HG03108 (cell line): Measurements from ENCODE around the gene PPP1R12B.
"Not testable (repeated sequence)": the region's sequence is repeated elsewhere in the genome, so short reads cannot be mapped to it uniquely, and the experiment has no call there.

Experiments
- ATAC-seq: cut with Tn5 transposase; IDR thresholded peaks from one replicate; pipeline ENCODE4 v1.9.1; 2021; ENCODE audit warnings: moderate library complexity; ENCODE audit not compliant: unreplicated experiment

The PPP1R12B gene

DNA sequence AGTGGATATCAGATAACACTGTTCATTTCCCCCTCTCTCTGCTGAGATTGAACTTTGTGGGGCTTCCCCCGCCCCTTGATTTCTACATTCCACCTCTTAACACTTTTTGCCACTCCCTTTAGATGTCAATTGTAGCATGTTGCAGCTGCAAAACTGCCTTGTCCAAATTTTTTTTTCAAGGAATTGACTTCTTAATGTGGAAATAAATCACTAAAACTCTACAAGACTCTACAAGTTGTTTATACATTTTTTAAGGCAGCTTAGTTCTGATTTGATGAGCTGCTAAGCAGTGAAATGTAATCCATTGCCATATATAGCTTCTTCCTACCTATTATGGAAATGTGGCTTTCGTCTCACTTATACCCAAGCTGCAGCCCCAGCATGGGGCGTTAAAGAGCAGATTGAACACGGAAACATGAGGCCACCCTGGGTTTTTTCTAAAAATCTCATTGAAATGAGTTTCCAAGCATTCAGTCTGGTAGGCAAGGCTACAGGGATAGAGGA lies 229.6 kb downstream of the PPP1R12B start:
- no peak for ATAC-seq

DNA sequence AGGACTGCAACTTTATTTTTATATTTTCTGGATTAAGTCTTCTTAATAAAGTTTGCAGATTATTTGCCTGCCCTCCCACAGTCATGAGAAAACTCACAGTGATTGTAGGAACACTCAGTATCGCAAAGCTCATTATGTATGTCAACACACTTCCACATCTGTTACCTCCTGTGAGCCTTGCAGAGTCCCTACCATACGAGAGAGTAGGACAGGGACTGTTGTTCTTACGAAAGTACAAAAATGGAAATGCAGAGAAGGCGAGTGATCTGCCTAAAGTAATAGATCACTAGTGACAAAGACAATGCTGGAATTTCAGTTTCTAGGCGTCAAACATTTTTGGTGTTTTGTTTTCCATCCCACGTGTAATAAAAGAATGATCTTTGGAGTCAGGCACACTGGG lies 230.1 kb downstream of the PPP1R12B start:
- ATAC-seq = no peak

DNA sequence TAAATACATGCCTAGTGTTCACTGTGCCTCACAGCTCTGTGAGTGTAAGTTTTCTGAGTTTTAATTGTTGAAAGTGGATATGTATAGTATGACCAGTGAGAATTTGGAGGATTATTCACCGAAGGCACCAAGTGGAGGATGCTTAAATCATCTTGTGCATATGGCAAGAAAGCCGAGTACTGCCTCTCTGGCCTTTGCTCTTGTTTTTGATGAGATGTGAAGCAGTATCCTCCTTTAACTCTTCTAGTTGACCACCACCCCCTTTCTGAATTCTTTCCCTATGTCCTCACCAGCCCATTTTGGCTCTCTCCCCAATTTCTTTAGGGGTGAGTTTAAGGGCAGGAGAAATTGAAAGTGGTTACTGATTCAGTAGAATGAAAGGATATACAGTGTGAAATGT lies 231.3 kb downstream of the PPP1R12B start:
- ATAC-seq = no peak

DNA sequence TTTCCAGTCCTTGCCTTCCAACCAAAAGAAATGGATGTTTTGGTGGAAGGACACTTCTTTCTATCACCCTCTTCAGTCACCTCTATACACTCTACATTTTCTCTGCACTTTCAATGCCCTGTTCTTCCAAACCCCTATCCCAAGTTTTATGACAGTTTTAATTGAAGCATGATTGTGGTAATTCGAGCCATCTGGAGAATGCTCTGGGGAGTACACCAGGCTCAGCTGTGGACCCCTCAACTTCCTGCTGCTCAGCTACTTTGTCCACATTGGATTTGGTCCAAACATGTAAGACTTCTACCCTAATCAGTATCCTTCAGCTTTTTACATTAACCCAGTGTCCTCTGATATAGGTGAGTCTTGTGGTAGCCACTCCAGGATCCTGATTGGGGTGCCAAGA lies 232.1 kb downstream of the PPP1R12B start:
- ATAC-seq = no peak

DNA sequence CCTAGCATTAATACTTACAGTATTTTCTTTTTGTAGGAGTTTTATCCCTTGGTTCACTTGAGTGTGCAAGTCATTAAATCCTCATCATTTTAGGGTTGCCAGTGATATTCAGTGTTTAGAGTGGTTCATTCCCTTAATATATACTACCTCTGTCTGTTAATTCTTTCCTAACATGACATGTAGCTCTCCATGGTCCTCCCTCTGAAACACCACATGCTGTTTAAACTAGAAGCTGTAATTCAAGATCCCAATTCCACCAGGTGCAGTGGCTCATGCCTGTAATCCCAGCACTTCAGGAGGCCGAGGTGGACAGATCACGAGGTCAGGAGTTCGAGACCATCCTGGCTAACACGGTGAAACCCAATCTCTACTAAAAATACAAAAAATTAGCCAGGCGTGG lies 233.9 kb downstream of the PPP1R12B start:
- not testable (repeated sequence) for ATAC-seq

DNA sequence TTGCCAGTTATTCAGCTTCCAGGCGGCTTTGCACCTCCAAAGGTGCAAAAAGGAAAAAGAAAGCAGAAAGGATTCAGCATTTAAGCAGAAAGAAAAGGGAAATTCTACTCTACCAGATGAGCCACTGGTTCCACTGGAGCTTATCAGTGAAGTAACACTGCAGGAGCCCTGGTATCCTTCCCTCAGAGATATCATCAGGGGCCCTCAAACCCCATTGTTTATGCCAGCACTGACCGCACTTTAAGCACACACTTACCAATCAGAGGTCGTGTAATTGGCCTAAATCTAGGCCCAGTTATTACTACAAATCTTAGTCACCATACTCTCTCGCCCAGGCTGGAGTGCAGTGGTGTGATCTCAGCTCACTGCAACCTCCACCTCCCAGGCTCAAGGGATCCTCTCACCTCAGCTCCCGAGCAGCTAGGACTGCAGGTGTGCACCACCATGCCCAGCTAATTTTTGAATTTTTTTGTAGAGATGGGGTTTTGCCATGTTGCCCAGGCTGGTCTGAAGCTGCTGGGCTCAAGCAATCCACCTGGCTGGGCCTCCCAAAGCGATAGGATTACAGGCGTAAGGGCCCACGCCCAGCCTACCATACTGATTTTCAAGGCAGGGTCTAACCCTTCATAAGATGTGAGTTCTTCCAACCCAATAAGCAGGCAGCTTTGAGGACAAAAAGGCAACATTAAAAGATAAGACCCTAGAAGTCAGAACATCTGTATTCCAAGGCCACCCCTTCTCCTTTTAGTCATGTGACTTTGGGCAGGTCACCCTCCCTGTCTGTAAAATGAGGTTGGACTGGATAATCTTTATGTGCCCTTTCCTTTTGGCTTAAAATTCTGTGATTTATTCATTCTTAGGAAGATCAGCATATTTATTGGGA lies 236.4 kb downstream of the PPP1R12B start:
- ATAC-seq = no peak

DNA sequence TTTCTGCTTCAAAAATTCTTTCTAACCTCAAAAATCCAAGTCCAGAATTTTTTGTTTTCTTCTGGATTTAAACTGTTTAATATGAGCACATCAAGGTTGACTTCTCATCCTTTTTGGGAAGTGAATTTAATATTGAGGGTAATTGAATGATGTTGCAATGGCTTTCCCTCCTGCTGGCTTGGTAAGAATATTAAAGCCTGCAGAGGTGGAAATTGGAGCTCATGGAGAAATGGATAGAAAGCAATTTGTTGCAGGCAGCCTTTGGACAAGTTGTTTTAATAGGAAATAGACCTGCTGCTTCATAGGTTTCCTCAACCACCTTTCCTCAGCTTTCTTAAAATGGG lies 237.1 kb downstream of the PPP1R12B start:
- no peak for ATAC-seq

DNA sequence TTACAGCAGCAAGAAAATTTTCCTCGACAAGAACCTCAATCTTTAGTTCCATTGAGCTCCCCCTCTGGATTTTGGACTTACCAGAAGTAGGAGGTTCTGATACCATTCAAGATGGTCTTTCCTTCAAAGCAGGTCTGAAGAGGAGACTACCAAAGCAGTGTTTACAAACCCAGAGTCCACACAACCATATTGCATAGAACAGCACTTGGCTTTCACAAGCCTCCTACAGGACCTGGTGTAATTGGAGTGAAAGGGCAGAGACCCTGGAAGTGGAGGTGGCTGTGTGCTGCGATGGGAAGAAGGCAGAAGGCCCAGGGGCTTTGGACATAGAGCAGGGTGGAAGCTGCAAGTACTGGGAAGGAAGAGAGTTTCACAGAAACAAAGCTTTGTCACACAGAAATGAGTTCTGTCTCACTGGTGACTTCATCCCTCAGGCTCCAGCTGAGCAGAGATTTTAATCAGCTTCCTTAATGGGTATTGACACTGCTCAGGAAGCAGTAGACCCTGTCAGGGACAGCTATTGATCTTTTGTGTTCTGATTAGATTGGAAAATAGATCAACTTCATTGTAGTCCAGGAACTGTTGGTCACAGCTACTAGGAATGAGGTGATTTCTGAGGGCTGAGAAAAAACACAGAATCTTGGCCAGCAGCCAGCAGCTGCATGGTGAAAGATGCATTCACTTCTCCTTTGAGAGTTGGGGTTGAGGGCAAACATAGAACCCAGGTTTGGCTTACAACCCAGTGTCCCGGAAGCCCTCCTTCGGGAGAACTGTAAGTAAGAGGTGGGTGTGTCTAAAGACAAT lies 237.7 kb downstream of the PPP1R12B start:
- no peak for ATAC-seq

DNA sequence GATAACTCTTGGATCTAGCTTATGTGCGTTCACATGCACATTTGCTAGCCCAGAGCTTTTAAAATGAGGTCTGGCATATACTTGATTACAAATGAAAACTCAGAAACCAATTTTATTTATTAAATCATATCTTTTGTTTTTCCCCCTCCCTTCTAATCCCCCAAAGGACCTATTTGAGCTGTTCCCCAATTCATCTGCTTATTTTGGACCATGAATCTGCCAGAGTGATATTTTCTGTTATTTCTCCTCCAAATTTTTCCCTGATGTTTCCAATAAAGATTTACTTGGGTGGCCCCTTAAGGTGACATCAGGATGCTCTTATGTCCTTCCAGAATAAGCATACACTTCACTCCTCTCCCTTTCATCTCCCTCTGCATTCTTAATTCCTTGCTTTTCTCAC lies 238.4 kb downstream of the PPP1R12B start:
- no peak for ATAC-seq

DNA sequence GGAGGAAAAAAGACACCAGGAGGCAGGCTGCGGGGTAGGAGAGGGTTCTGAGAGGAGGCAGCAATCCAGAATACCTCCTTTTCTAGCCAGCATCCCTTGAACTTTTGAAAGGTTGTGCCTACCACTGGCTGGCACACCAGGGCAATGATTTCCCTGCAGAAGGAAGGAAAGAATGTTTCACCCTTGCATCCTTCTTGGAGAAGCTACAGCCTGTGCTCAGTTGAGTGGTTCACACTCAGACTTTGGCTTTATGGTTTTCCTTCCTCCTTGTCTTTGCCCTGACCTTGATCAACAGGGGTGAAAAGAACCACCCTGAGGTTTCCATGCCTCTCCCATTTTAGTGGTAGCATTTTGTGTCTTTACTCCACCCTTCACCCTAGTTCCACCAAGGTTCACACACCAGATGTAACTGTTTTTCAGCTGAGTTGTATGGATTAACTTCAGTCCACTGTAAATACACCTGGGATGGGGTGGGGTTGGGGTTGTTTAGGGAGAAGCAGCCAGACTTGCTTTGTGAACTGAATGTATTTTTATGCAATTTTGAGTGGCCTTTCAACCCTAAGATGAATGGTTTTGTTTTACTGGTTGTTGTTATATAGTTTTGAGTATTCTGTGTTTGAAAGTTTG lies 239.5 kb downstream of the PPP1R12B start:
- ATAC-seq = no peak

DNA sequence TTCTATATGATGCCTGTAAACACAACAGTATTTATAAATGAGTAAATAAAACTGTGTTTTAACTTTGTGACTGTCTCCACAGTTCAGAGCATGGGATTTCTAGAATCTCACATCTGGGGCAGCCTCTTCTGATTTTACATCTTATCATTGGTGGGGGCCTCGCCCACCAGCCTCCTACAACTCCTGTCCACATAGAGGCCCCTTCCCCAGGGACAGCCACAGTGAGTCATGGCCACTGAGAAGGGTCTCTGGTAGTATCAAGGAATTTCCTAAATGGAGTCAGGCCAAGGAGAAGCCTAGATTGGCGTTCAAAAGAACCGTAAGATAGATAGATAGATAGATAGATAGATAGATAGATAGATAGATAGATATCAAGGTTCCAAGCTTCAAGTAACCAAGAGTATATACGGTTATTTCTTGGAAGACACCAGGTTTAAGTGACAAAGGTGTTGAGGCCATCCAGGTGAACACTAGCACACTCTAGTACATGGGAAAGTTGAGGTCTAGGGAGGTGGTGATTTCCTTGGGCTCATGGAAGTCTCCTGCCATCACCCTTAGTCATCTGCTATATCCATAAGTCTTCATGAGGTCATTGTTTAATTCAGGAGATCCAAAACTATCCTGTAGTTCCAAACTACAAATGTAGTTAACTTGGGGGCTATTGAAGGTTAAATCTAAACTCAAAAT lies 240.1 kb downstream of the PPP1R12B start:
- no peak for ATAC-seq

DNA sequence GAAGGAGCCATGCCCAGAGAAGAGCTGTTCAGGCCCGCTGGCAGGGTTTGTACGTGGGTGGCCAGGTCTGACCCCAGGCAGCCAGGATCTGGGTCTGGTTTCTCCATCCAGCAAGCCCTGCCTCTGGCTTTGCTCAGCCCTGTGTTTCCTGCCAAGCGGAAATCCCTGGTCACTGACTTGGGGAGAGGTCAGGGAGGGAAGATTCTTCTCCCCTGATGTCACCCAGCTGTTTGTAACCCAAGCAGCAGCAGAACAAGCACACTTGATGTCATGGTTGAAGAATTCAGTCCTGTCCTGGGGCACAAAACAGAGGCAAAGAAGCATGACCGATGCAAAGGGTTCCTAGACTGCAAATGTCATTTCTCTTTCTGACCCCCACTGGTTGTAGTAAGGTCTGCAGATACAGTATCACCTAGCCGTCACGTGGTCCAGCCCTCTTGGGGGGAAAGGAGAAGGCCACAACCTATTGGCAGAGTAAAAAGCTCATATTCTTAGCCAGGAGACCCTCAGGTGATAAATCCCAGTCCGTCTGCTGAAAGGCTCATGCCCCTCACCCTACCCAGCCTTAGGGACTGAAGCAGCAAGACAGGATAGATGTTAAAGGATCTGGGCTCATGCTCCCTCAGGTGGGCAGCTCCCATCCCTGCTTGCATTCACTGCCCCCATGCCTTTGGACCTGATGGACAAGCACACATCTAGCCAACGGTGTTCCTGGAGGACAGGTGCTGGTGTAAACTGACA lies 240.9 kb downstream of the PPP1R12B start:
- ATAC-seq = no peak

DNA sequence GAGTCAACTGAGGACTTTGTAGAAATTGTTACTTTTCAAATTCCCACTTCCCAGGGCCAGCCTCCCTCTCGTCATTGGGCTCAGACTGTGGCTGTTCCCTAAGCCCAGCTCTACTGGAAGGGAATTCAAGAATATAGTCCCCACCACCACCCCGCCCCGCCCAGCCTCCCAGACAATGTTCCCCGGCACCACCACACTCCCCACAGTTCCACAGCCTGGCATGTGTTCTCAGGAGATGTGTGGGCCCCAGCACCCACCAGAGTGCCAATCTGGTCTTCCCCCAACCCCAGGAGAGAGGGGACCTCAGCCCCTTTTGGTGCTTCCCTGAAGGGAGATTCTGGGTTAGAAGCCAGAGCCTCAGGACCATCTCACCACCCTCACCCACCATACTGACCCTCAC lies 241.6 kb downstream of the PPP1R12B start:
- ATAC-seq = no peak

DNA sequence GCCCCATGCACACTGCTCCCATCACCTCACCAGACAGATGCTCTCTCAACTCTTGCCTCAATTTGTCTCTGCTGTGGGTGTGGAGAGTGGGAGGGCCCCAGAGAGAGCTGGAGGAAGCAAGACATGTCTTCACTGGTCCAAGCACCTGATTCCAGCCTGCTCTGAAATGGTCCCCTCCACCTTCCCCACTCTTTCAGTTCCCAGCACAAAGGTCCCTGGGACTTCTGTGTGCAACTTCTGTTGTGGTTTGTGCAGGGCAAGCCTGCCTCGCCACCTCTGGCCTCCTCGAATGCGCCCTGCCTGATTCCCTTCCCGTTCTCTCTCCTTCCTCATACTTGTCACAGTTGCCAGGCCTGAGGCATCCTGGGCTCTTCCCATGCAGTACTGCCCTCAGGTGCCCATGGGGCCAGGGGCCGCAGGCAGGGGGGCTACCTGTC lies 242.5 kb downstream of the PPP1R12B start:
- ATAC-seq = no peak

DNA sequence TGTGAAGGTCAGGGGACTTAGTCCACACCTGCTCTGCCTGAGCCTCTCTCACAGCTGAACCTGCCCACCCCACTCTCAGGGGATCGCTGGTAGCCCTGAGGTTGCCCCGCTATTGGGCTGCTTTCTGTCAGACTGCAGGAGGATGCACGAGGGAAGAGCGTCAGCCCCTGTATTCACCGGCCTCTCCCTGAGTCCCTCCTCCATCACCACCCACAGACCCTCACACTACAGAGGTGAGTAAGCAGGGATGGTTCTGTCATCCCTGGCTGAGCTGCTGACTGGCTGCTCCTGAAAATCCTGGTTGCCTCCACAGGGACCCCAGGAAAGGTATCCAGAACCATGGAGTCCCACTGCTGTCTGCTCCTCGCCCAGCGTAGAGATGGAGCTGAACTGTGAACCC lies 243.0 kb downstream of the PPP1R12B start:
- ATAC-seq = no peak

DNA sequence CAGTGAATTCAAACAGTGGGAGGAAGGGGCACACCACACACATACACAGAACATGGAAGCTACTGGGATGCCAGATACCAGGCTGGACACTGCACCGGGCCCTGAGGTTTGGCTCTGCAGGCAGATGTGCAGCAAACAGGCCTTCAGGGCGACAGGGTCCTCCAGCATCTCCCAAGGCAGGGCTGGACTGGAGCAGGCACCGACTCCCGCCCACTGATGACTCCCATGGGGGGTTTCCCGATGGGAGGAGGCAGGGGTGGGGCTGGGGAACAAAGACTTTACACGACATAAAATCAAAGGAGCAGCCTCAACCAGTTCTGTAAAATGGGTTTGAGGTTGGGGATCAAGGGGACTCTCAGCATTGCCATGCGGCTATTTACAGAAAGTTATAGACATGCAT lies 243.6 kb downstream of the PPP1R12B start:
- no peak for ATAC-seq

DNA sequence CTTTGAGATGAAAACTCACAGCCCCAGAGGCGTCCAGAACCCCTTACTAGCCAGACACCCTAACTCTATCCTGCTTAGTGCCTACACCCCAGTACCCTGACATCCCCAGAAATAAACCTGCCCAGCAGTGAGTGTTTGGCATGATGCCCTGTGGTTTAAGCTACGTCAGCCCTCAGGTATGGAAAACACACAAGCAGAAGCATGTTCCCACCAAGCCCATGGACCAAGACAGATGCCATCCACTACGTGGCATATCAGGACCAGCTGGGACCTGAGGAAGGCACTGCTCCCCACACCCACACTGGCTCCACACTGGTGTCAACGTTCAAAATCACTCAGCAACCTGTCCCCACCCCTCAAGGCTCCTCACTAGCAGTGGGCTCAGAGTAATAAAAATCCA lies 245.3 kb downstream of the PPP1R12B start:
- no peak for ATAC-seq

DNA sequence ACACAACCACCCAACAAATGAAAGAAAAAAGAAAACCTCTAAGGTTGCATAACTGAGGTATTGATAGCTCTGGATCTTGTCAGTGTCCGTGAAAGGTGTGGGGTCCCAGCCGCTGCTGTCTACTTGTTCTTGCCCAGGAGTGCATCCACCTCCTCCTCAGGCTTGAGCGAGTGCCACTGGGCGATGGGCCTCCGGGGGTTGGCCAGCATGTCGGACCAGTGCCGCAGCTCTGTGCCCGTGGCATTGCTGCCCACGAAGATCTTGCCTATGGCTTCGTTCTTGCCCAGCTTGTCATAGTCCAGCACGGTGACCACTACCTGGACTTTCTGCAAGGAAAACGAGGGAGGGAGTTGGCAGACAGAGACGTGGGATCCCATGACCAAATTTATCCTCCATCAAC lies 248.1 kb downstream of the PPP1R12B start:
- no peak for ATAC-seq

DNA sequence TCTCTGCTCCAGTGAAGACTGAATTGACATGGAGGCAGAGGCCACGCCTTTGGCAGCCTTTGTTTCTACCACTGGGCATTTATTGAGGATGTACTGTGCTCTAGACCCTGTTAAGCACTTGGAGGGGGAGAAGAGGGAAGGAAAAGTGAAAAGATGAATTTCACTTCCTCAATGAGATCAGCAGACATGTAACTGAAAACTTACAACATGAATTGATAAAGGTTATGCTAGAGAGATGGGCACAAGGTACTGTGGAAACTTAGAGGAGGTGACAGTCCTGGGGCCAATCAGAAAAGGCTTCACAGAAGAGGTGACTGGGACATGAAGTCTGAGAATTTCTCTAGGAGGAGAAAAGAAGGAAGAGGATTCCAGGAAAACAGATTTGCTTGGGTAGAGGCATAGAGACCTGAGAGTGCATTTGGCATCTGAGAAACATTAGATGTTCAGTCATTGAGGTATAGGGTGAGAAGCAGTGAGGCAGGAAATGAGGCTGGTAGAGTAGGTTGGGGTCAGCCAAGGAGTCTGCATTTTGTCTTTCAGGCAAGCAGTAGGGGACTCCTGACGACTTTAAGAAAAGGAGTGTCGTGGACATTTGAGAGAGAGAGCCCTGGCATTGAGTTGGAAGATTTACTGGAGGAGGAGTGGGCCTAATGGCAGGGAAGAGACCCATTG lies 248.7 kb downstream of the PPP1R12B start:
- no peak for ATAC-seq
